PFSK-1 (cell line): ENCODE data around the gene IQGAP1.

Experiments used
- POLR2AphosphoS5 ChIP-seq: IDR thresholded peaks from 2 replicates; pipeline ENCODE4 v1.6.1; 2012; ENCODE audit warnings: low read depth, mild to moderate bottlenecking, control low read depth, low read length, moderate library complexity
- TF ChIP-seq, protein P1 (sequence below), 2 experiments: IDR thresholded peaks; 2 replicates each; pipeline versions ENCODE4 v1.6.1 to v1.8.0; 2011 to 2012; ENCODE audit warnings: low read depth in 2 of 2, low read length in 2 of 2, control low read depth in 1 of 2, inconsistent platforms in 1 of 2, mild to moderate bottlenecking in 1 of 2, moderate library complexity in 1 of 2; ENCODE audit not compliant: insufficient read depth in 1 of 2

DNA sequence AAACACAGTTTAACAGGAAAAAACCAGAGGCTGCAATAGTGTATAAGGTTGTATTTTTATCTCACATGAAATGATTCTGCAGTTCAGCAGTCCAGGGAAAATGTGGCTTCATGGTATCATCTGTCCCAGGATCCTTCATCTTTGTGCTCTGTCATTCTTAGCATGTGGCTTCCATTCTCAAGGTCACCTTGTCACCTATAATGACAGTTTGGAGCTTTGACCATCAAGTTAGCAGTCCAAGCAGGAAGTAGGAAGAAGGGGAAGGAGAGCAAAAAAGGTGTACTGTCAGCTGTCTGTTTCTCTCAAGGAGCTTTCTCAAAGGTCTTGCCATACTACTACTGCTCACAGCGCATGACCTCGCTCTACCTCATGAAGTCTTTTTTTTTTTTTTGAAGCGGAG is 83.1 kb downstream of the IQGAP1 start:
- TF ChIP-seq POLR2AphosphoS5, result no peak
- TF ChIP-seq, protein P1, sequence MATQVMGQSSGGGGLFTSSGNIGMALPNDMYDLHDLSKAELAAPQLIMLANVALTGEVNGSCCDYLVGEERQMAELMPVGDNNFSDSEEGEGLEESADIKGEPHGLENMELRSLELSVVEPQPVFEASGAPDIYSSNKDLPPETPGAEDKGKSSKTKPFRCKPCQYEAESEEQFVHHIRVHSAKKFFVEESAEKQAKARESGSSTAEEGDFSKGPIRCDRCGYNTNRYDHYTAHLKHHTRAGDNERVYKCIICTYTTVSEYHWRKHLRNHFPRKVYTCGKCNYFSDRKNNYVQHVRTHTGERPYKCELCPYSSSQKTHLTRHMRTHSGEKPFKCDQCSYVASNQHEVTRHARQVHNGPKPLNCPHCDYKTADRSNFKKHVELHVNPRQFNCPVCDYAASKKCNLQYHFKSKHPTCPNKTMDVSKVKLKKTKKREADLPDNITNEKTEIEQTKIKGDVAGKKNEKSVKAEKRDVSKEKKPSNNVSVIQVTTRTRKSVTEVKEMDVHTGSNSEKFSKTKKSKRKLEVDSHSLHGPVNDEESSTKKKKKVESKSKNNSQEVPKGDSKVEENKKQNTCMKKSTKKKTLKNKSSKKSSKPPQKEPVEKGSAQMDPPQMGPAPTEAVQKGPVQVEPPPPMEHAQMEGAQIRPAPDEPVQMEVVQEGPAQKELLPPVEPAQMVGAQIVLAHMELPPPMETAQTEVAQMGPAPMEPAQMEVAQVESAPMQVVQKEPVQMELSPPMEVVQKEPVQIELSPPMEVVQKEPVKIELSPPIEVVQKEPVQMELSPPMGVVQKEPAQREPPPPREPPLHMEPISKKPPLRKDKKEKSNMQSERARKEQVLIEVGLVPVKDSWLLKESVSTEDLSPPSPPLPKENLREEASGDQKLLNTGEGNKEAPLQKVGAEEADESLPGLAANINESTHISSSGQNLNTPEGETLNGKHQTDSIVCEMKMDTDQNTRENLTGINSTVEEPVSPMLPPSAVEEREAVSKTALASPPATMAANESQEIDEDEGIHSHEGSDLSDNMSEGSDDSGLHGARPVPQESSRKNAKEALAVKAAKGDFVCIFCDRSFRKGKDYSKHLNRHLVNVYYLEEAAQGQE (IDR thresholded peaks at IDR 0.05; ENCODE audit: insufficient read depth in 1 of 2, low read depth in 2 of 2, low read length in 2 of 2), result no peak
